ENCODE data around the gene GUCY1B1.
A peak's percentile ranks its signal among the peaks of the same experiment; 100 is the strongest.

GUCY1B1 gene

GRCh38 chr4:155758481-155759371 lies at the start of gene GUCY1B1:
Gene GUCY1B1, plus strand, starts transcription at chr4:155759021. Its CDS starts 120 bp downstream, at chr4:155759141.
- no peak for TF ChIP-seq CTCF (conservative IDR thresholded peaks at IDR 0.05; ENCODE audit: low read depth)
- no peak within 1 kb of the TSS for H3K27ac ChIP-seq
- DNase-seq (ENCODE audit: low spot score), result peak; percentile 90
- ChIA-PET CTCF (interaction anchor here (0.6 to 0.8 kb wide), 3 partner anchors 153 to 404 kb away, joined by 3 to 4 read pairs (median 4); no protein-coding TSS in a partner anchor), POLR2A (ENCODE audit: low non-redundant PET) (no interaction called here)

- ChIA-PET POLR2A (ENCODE audit: low non-redundant PET) (no interaction called here), CTCF (interaction anchor here (0.6 kb wide), 1 partner anchor 8 kb away, joined by 5 read pairs; no protein-coding TSS in a partner anchor)
- DNase-seq (ENCODE audit: low spot score), result no peak
- no peak for TF ChIP-seq CTCF (conservative IDR thresholded peaks at IDR 0.05; ENCODE audit: low read depth)
- no peak overlapping the region for H3K27ac ChIP-seq
Measured at GRCh38 chr4:155709918-155710317, 48.9 kb upstream of the GUCY1B1 start.

- ChIA-PET CTCF (interaction anchor here (0.7 kb wide), 1 partner anchor 372 kb away, joined by 3 read pairs; no protein-coding TSS in a partner anchor), POLR2A (ENCODE audit: low non-redundant PET) (no interaction called here)
- no peak overlapping the region for H3K27ac ChIP-seq
- TF ChIP-seq CTCF (conservative IDR thresholded peaks at IDR 0.05; ENCODE audit: low read depth), result no peak
- no peak for DNase-seq (ENCODE audit: low spot score)
Measured at GRCh38 chr4:155711556-155711955, 47.3 kb upstream of the GUCY1B1 start.

- TF ChIP-seq CTCF (conservative IDR thresholded peaks at IDR 0.05; ENCODE audit: low read depth), result no peak
- DNase-seq (ENCODE audit: low spot score), result no peak
- CTCF ChIA-PET, result no interaction called here
- no peak overlapping the region for H3K27ac ChIP-seq
- POLR2A ChIA-PET (ENCODE audit: low non-redundant PET), result no interaction called here
Measured at GRCh38 chr4:155712846-155713245, 46.0 kb upstream of the GUCY1B1 start.

GRCh38 chr4:155713911-155714310 lies 44.9 kb upstream of the GUCY1B1 start:
- ChIA-PET CTCF (no interaction called here), POLR2A (ENCODE audit: low non-redundant PET) (no interaction called here)
- no peak for TF ChIP-seq CTCF (conservative IDR thresholded peaks at IDR 0.05; ENCODE audit: low read depth)
- DNase-seq (ENCODE audit: low spot score), result no peak
- H3K27ac ChIP-seq, result no peak overlapping the region

GRCh38 chr4:155722336-155722735 lies 36.5 kb upstream of the GUCY1B1 start:
- no peak for DNase-seq (ENCODE audit: low spot score)
- TF ChIP-seq CTCF (conservative IDR thresholded peaks at IDR 0.05; ENCODE audit: low read depth), result no peak
- CTCF ChIA-PET, result no interaction called here
- H3K27ac ChIP-seq, result no peak overlapping the region
- POLR2A ChIA-PET (ENCODE audit: low non-redundant PET), result no interaction called here

Data from RWPE1 (cell line).